H1 (cell line): ENCODE results near the gene DPYSL3. TPM values are rescaled to one million over a fixed set of nuclear protein-coding genes. Genes with fewer than 3 reads are reported as not detected.

Experiments used
- CTCF ChIA-PET: fragments of 300-600 bp; sonication (Branson Sonifier 250); formaldehyde crosslinking; loops from one replicate; lab custom pipeline; 2021; ENCODE audit not compliant: partially characterized antibody; lab: Charles Lee
- POLR2A ChIA-PET: fragments of 300-600 bp; sonication (Branson Sonifier 250); formaldehyde crosslinking; loops from one replicate; lab custom pipeline; 2021; ENCODE audit warnings: inconsistent platforms; ENCODE audit not compliant: partially characterized antibody; lab: Charles Lee
- DNase-seq, 2 experiments: peaks; one replicate each; pipeline versions ENCODE4 v3.0.0 to v3.0.0-alpha.2; 2010 to 2022; ENCODE audit warnings: low spot score in 2 of 2, low read depth in 1 of 2, mixed read lengths in 1 of 2
- FAIRE-seq: peaks from 2 replicates; lab custom pipeline; 2011; peaks lifted over from hg19 to GRCh38; lab: Jason Lieb, UNC
- H2AFZ ChIP-seq: 2 replicates; pipeline ENCODE4 v1.8.1; 2012; ENCODE audit warnings: low read length, inconsistent platforms
- H2AK5ac ChIP-seq: 2 replicates; pipeline ENCODE4 v1.6.1; 2013; ENCODE audit warnings: low read depth, low read length
- H2BK120ac ChIP-seq: replicated peaks from 2 replicates; pipeline ENCODE3; 2013; ENCODE audit warnings: low read depth, low read length, inconsistent platforms
- H2BK12ac ChIP-seq: 2 replicates; pipeline ENCODE4 v1.6.1; 2013; ENCODE audit warnings: low read depth, low read length
- H2BK15ac ChIP-seq: 2 replicates; pipeline ENCODE4 v1.6.1; 2013; ENCODE audit warnings: low read length
- H2BK20ac ChIP-seq: 2 replicates; pipeline ENCODE4 v1.6.1; 2013; ENCODE audit warnings: low read length
- H2BK5ac ChIP-seq: 2 replicates; pipeline ENCODE4 v1.6.1; 2013; ENCODE audit warnings: low read depth, low read length
- H3K14ac ChIP-seq: 2 replicates; pipeline ENCODE4 v1.6.1; 2013; ENCODE audit warnings: inconsistent platforms; ENCODE audit not compliant: insufficient read length
- H3K18ac ChIP-seq: 2 replicates; pipeline ENCODE4 v1.6.1; 2013; ENCODE audit warnings: low read length; ENCODE audit errors: extremely low read depth
- H3K23ac ChIP-seq: 2 replicates; pipeline ENCODE4 v1.6.1; 2013; ENCODE audit warnings: inconsistent platforms; ENCODE audit not compliant: insufficient read length
- H3K23me2 ChIP-seq: 2 replicates; pipeline ENCODE4 v1.6.1; 2013; ENCODE audit warnings: low read depth, low read length
- H3K27ac ChIP-seq: 2 replicates; pipeline ENCODE4 v1.6.1; 2011; ENCODE audit warnings: low read depth, low read length, inconsistent platforms
- H3K27me3 ChIP-seq, 4 experiments: replicated peaks in 1 of 4; 1 replicate in 1 of 4; 2 replicates in 3 of 4; pipeline versions ENCODE4 v1.6.1 to v1.8.1; 2011 to 2013; ENCODE audit warnings: low read length in 3 of 4, mild to moderate bottlenecking in 3 of 4, inconsistent platforms in 2 of 4, mixed read lengths in 2 of 4, moderate library complexity in 1 of 4; ENCODE audit not compliant: control insufficient read depth in 3 of 4, insufficient read depth in 3 of 4; ENCODE audit errors: extremely low read depth in 1 of 4
- H3K36me3 ChIP-seq, 4 experiments: 2 replicates each; pipeline versions ENCODE4 v1.6.1 to v1.8.1; 2011 to 2013; ENCODE audit warnings: mild to moderate bottlenecking in 4 of 4, low read length in 3 of 4, moderate library complexity in 2 of 4, control low read depth in 1 of 4, inconsistent platforms in 1 of 4; ENCODE audit not compliant: insufficient read depth in 4 of 4, control insufficient read depth in 2 of 4
- H3K4ac ChIP-seq: replicated peaks from 2 replicates; pipeline ENCODE3; 2013; ENCODE audit warnings: low read length, low read depth, mixed read lengths, inconsistent platforms; ENCODE audit not compliant: insufficient read length
- H3K4me1 ChIP-seq, 4 experiments: replicated peaks in 1 of 4; 1 replicate in 1 of 4; 2 replicates in 3 of 4; pipeline versions ENCODE4 v1.6.1 to v1.8.1; 2011 to 2013; ENCODE audit warnings: low read length in 3 of 4, inconsistent platforms in 2 of 4, mixed read lengths in 1 of 4; ENCODE audit not compliant: insufficient read depth in 4 of 4, control insufficient read depth in 3 of 4
- H3K4me2 ChIP-seq, 2 experiments: 2 replicates each; pipeline versions ENCODE4 v1.6.1 to v1.8.1; 2011 to 2013; ENCODE audit warnings: low read depth in 2 of 2, low read length in 2 of 2, control low read depth in 1 of 2, inconsistent platforms in 1 of 2, mild to moderate bottlenecking in 1 of 2; ENCODE audit not compliant: insufficient read depth in 1 of 2
- H3K4me3 ChIP-seq, 4 experiments: fragments of 200-600, 300-600 bp in 1 of 4; sonication (generic), shearing (Covaris generic), sonication (Bioruptor Twin) in 1 of 4; 2 replicates each; pipeline versions ENCODE4 v1.5.1 to v1.8.1; 2011 to 2016; ENCODE audit warnings: low read length in 4 of 4, low read depth in 3 of 4, control low read depth in 2 of 4, inconsistent platforms in 2 of 4, mild to moderate bottlenecking in 2 of 4, mixed read lengths in 1 of 4, moderate library complexity in 1 of 4; ENCODE audit not compliant: insufficient read depth in 2 of 4; ENCODE audit errors: extremely low read depth in 1 of 4
- H3K56ac ChIP-seq: replicated peaks from 2 replicates; pipeline ENCODE3; 2013; ENCODE audit warnings: low read depth, mild to moderate bottlenecking, mixed read lengths, low read length, inconsistent platforms; ENCODE audit not compliant: insufficient read length
- H3K79me1 ChIP-seq: 2 replicates; pipeline ENCODE4 v1.6.1; 2013; ENCODE audit warnings: low read depth, low read length, control low read depth
- H3K79me2 ChIP-seq, 2 experiments: 2 replicates each; pipeline versions ENCODE4 v1.6.1 to v1.8.1; 2012 to 2013; ENCODE audit warnings: low read length in 2 of 2, mild to moderate bottlenecking in 2 of 2, inconsistent platforms in 1 of 2; ENCODE audit not compliant: insufficient read depth in 2 of 2, control insufficient read depth in 1 of 2
- H3K9ac ChIP-seq, 4 experiments: replicated peaks in 1 of 4; 1 replicate in 1 of 4; 2 replicates in 3 of 4; pipeline versions ENCODE4 v1.6.1 to v1.8.1; 2011 to 2013; ENCODE audit warnings: low read depth in 3 of 4, low read length in 3 of 4, control low read depth in 2 of 4, mild to moderate bottlenecking in 2 of 4, moderate library complexity in 2 of 4, inconsistent platforms in 1 of 4; ENCODE audit errors: extremely low read depth in 1 of 4
- H3K9me3 ChIP-seq, 2 experiments: 2 replicates each; pipeline versions ENCODE4 v1.6.1 to v1.8.1; 2012 to 2013; ENCODE audit warnings: mild to moderate bottlenecking in 2 of 2, moderate library complexity in 2 of 2, control low read depth in 1 of 2, inconsistent platforms in 1 of 2, low read depth in 1 of 2, low read length in 1 of 2, mixed read lengths in 1 of 2; ENCODE audit not compliant: insufficient read depth in 2 of 2
- H4K20me1 ChIP-seq, 2 experiments: replicated peaks in 1 of 2; 2 replicates each; pipeline versions ENCODE3 to v1.8.1; 2011 to 2013; ENCODE audit warnings: inconsistent platforms in 2 of 2, low read length in 2 of 2, mild to moderate bottlenecking in 1 of 2; ENCODE audit not compliant: insufficient read depth in 2 of 2, control insufficient read depth in 1 of 2
- H4K5ac ChIP-seq: 2 replicates; pipeline ENCODE4 v1.6.1; 2013; ENCODE audit warnings: low read length, low read depth, mixed read lengths, inconsistent platforms; ENCODE audit not compliant: insufficient read length
- H4K8ac ChIP-seq: 2 replicates; pipeline ENCODE4 v1.8.0; 2013; ENCODE audit warnings: mild to moderate bottlenecking, moderate library complexity, low read length, inconsistent platforms; ENCODE audit not compliant: insufficient read depth; ENCODE audit errors: extremely low read depth
- H4K91ac ChIP-seq: replicated peaks from 2 replicates; pipeline ENCODE3; 2013; ENCODE audit warnings: low read length, mixed read lengths, inconsistent platforms; ENCODE audit not compliant: insufficient read length
- CBX5 ChIP-seq: fragments of 300-800, 300-1000 bp; sonication (generic); IDR thresholded peaks from 2 replicates; pipeline ENCODE4 v1.7.1; 2016; ENCODE audit warnings: antibody characterized with exemption, low read length, low read depth
- CEBPB ChIP-seq: IDR thresholded peaks from 2 replicates; pipeline ENCODE4 v1.6.1; 2012; ENCODE audit warnings: low read depth, low read length
- CTCF ChIP-seq, 3 experiments: IDR thresholded peaks; 1 replicate in 2 of 3; 2 replicates in 1 of 3; pipeline versions ENCODE4 v1.5.1 to v1.6.1; 2011; ENCODE audit warnings: low read length in 3 of 3, mild to moderate bottlenecking in 3 of 3, inconsistent platforms in 2 of 3, low read depth in 1 of 3, moderate library complexity in 1 of 3; ENCODE audit not compliant: insufficient read depth in 1 of 3; ENCODE audit errors: control extremely low read depth in 1 of 3
- EZH2 ChIP-seq: fragments of 200-600 bp; sonication (generic); IDR thresholded peaks from 2 replicates; pipeline ENCODE4 v1.7.1; 2012; ENCODE audit warnings: low read depth, mild to moderate bottlenecking, moderate library complexity, low read length, inconsistent platforms; ENCODE audit not compliant: severe bottlenecking
- HDAC6 ChIP-seq: IDR thresholded peaks from one replicate; pipeline ENCODE4 v1.7.1; 2012; ENCODE audit warnings: low read depth, mild to moderate bottlenecking, inconsistent platforms, low read length, moderate library complexity
- RXRA ChIP-seq: IDR thresholded peaks from 2 replicates; pipeline ENCODE4 v1.6.1; 2011; ENCODE audit warnings: low read depth, mild to moderate bottlenecking, low read length, moderate library complexity; ENCODE audit not compliant: insufficient read depth
- SIX5 ChIP-seq: IDR thresholded peaks from 2 replicates; pipeline ENCODE4 v1.6.1; 2011; ENCODE audit warnings: mild to moderate bottlenecking, low read depth, low read length
- TAF7 ChIP-seq: optimal IDR thresholded peaks from 2 replicates; pipeline ENCODE3; 2011; ENCODE audit warnings: low read depth, mild to moderate bottlenecking, inconsistent platforms, low read length, moderate library complexity, borderline replicate concordance
- YY1 ChIP-seq: IDR thresholded peaks from 2 replicates; pipeline ENCODE4 v1.6.1; 2011; ENCODE audit warnings: low read depth, mild to moderate bottlenecking, low read length
- WGBS, 2 experiments: shearing (Covaris generic) in 1 of 2; methylation state at CpG; one replicate each; pipeline versions ENCODE4 v1.1.6 to v1.1.7; 2013 to 2015; ENCODE audit warnings: low lambda C conversion rate in 2 of 2, mixed read lengths in 2 of 2, inconsistent platforms in 1 of 2, low coverage in 1 of 2, missing lambda C conversion rate in 1 of 2; ENCODE audit not compliant: insufficient replicate concordance in 2 of 2, insufficient coverage in 1 of 2, insufficient read length in 1 of 2; ENCODE audit errors: extremely low coverage in 1 of 2, missing lambda C conversion rate in 1 of 2; 5-methylcytosine and 5-hydroxymethylcytosine counted together
- polyA plus RNA-seq, 7 experiments: library from polyadenylated mRNA; depleted of rRNA in 3 of 7; stranded (reverse) in 5 of 7; unstranded in 2 of 7; fragments of >200 nt in 5 of 7; fragments of 200-250 nt in 2 of 7; gene quantifications; 1 replicate in 5 of 7; 2 replicates in 1 of 7; 4 replicates in 1 of 7; pipeline versions ENCODE4 v1.2.1 to v1.2.3, GENCODE V29; 2011 to 2013; ENCODE audit warnings: missing spikeins in 2 of 7, mixed read lengths in 2 of 7
- total RNA-seq: library from RNA; stranded (reverse); fragmentation: NEBNext Ultra II Directional; extraction: Animal tissue kit (Norgen Biotek cat#: 25700); gene quantifications from 2 replicates; pipeline ENCODE4 v1.2.1, GENCODE V29; 2021

The DPYSL3 gene
- total and polyA plus RNA-seq, 2 of the 8 experiments (the other 6 are each of a cell fraction or from before 2014, with no cell fraction given), result 268 to 387 TPM

- no peak for DNase-seq
- Histone ChIP-seq H3K23ac (no peak overlapping the region), H3K79me2 (peaks cover 7 to 88% of the 10 kb centered on the region in 2 experiments; a peak in 3 of 4 replicates), H3K27ac (no peak overlapping the region), H2BK5ac (no peak overlapping the region), H4K91ac (no peak overlapping the region), H3K56ac (no peak overlapping the region), H3K27me3 (no peaks in the 10 kb centered on the region), H4K5ac (no peak overlapping the region), H3K18ac (no peak overlapping the region), H2BK120ac (no peak overlapping the region), H3K4me2 (peak overlapping the region; percentile 14 to 35; a peak in 2 of 4 replicates), H3K14ac (no peak overlapping the region), H3K4me1 (peaks cover 3 to 31% (median 16%) of the 10 kb centered on the region in 4 experiments; a peak in 4 of 7 replicates), H3K9ac (no peak overlapping the region), H2AK5ac (no peak overlapping the region), H3K9me3 (no peaks in the 10 kb centered on the region), H3K4ac (no peak overlapping the region), H3K23me2 (no peaks in the 10 kb centered on the region), H2BK20ac (no peak overlapping the region), H2BK15ac (no peak overlapping the region), H2AFZ (no peak overlapping the region), H4K20me1 (no peaks in the 10 kb centered on the region), H3K79me1 (no peaks in the 10 kb centered on the region; the same call in 1 of the 2 replicates), H3K36me3 (no peaks in the 10 kb centered on the region), H4K8ac (no peak overlapping the region), H2BK12ac (no peak overlapping the region), H3K4me3 (peak overlapping the region in 1 of 4 experiments; percentile 3; a peak in 1 of 8 replicates)
- ChIA-PET POLR2A (interaction anchor here (0.6 to 1.3 kb wide), 2 partner anchors 80 to 203 kb away, joined by 3 read pairs; no protein-coding TSS in a partner anchor), CTCF (interaction anchor here (0.7 to 1.6 kb wide), 6 partner anchors 11 to 90 kb away, joined by 3 to 4 read pairs (median 3); no protein-coding TSS in a partner anchor)
- 68% methylated on average over 4 of the region's 4 CpGs; no CpG with 5 or more reads in 1 of the 2 experiments for WGBS, 2 experiments
- no peak for FAIRE-seq
- TF ChIP-seq EZH2, result no peak
- no peak for TF ChIP-seq CEBPB
- no peak for TF ChIP-seq HDAC6
- TF ChIP-seq CTCF (IDR thresholded peaks at IDR 0.05; ENCODE audit: control extremely low read depth in 1 of 3, insufficient read depth in 1 of 3, low read depth in 1 of 3, low read length in 3 of 3), result no peak
- no peak for TF ChIP-seq RXRA
- TF ChIP-seq TAF7, result no peak
- no peak for TF ChIP-seq SIX5
- TF ChIP-seq YY1, result no peak
- TF ChIP-seq CBX5, result no peak
Observed at GRCh38 chr5:147487031-147487750, 22.7 kb downstream of the DPYSL3 start.
